GM21423 (cell line): Measurements from ENCODE around the gene FGF13.

Experiments used
- ATAC-seq: cut with Tn5 transposase; IDR thresholded peaks from one replicate; pipeline ENCODE4 v1.9.1; 2021; ENCODE audit warnings: mild to moderate bottlenecking, moderate library complexity; ENCODE audit not compliant: unreplicated experiment

The FGF13 gene

DNA sequence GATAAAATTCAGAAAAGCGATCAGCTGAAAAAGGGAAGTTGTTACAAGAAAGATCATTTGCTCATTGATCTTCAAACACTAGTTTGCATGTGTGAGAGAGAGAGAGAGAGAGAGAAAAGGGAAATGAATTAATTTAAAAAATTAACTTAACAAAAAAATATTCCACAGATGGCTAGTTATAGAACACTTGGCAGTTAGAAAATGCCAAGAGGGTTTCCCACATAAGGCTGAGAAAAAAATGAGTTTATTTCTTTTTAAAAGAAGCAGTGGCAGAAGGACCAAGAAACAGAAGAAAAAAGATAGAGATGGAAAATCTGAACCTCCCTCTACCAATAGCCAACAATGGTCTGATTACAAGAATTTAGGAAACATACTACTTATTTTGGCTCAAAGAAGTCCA lies 47.1 kb downstream of the FGF13 start:
- no peak for ATAC-seq

DNA sequence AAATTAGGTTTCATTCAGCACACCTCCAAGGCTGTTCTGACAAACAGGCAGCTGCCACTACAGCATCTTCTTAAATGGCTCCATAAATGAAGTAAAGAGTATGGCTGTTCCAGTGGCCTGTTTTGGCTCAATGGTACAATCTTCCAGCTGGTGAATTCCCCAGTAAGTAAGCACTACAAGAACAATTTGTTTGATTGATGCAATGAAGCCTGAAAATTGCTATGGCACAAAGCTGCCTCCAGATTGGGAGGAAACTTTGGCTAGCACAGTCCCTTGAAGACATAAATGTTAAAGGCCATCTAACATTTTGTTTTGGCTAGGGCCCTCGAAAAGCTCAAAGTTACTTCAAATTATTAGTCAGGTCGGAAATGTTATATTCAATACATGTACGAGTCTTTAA lies 47.5 kb downstream of the FGF13 start:
- ATAC-seq = no peak

DNA sequence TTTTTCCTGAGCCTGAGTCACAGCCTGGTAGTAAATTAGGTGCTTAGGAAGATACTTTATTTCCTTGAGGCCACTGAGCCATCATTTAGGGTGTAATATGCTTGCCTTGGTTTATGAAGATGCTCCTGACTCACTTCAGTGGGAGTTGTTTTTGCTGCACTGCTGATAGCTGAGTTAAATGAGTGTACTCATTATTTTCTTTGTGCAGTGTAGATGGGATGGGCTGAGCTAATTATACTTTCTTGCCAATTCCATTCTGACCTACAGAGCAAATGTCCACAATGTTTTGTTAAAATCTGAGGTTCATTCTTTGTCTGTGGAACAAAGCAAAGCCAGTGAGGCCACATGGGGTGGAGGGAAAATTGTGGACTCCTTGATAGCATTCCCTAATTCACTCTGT lies 60.0 kb downstream of the FGF13 start:
- no peak for ATAC-seq

DNA sequence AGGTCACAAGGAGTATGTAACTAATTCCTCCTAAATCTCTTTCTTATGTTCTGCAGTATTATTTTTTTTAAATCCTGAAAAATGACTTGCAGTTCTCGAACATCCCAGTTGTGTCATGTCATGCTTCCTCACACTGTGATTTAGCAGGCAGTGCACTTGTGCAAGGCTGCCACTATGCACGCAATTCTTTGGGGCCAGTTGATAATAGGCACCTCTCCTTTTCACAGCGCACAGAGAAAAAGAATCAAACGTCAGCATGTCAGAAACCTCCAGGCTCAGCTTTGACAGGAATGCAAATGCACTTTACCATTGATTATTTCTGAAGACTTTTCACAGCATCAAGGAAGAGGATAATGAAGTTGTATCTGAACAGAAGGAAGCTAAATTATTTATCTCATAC lies 62.9 kb downstream of the FGF13 start:
- no peak for ATAC-seq

DNA sequence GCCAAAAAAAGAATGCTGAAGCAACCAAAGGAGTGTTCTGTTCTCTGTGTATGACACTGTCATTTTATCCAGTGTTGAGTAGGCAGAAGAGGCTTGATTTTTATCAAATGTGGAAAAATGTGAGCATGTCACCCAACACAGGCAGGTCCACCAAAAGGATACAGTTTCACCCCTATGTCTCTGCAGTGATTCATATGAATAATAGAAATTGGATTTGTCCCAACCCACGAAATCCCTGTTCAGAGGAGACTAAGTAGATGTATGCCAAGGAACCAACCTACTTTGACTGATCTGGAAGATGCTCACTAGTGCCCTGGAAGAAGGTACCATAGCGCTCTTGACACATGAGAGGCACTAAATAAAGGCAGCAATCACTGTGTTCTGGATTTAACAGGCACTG lies 72.5 kb downstream of the FGF13 start:
- no peak for ATAC-seq
